ENCODE data around the gene IZUMO4.

Gene IZUMO4

DNA sequence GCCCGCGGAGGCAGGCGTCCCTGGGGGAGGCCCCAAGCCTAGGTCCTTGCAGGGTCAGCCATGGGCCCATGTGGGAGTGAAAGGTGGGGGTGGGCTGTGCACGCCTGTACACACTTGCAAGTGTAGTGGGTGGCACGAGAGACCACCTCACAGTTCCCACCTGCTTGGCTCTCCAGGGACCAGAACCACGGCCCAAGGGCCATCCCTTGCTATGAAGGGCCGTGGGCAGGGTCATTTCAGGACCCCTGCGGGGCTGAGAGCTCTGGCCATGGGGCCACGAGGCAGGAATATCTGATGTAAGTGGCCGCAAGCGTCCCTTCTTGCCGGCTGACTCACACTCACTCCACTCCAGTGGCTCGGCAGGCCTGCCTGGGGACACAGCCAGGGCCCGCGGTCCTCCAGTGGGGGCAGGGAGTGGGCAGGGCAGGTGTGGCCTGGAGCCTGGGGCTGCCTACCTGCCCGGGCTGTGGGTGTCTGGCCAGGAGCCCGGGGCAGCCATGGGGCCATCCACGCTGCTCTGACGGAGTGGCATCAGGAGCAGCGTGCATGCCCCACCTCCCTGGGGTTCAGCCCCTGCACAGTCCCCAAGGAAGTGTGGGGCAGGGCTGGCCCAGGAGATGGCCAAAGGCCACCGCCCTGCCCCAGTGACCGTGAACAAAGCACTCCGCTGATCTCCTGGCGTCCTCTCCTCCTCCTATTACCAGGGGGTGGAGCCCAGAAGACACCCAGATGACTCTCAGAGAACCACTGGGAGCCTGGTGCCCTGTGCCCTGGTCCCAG, 37.1 kb upstream of the IZUMO4 start:
- no peak for DNase-seq

GRCh38 chr19:2060884-2061494, 35.7 kb upstream of the IZUMO4 start:
- peak in 1 of 2 donors; percentile 35 for DNase-seq

- peak; percentile 99 for DNase-seq
Observed at GRCh38 chr19:2061495-2062388, 35.0 kb upstream of the IZUMO4 start.

DNA sequence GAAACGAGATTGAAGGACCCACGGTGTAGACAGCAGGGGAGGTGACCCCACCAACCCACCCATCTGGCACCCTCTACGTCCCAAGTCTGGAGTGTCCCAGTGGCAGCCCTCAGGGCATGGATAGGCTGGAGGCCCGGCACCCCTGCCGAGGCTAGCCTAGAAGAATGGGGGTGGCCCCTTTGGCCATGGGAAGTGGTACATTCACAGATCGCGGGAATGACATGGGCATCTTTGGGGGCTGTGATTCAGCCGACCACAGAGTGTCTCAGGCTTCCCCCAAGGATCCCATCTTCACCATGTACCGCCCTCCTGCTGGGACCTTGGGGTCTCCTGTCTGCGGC, 34.4 kb upstream of the IZUMO4 start:
- DNase-seq, result no peak

DNA sequence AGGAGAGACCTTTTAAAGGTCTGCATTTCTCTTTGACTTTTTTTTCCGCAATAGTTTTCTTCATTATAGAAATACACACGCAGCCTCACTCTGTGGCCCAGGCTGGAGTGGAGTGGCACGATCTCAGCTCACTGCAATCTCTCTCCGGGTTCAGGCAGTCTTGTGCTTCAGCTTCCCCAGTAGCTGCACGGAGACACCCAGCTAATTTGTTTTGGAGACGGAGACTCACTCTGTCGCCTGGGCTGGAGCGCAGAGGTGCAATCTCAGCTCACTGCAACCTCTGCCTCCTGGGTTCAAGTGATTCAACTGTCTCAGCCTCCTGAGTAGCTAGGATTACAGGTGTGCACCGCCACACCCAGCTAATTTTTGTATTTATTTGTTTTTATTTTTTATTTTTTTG, 33.9 kb upstream of the IZUMO4 start:
- DNase-seq, result no peak

GRCh38 chr19:2063824-2064223, 32.9 kb upstream of the IZUMO4 start:
- no peak for DNase-seq

DNA sequence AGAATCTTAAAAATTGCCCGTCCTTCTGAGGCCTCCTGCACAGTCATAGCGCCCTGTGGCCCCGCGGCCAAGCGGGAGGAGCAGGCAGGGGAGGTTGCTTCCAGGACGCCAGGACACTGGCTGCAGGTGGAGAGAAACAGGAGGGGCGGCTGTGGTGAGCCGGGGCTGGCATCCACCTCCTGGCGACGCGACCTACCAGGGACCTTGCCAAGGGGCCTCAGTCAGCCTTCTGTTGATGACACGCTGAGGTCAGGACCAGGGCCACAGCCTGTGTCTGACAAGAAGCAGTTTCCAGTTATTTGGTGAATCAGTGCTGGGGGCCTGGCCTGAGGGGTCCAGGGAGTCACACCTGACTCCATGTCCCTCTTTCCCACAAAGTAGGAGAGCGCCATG, 32.3 kb upstream of the IZUMO4 start:
- DNase-seq, result no peak

DNA sequence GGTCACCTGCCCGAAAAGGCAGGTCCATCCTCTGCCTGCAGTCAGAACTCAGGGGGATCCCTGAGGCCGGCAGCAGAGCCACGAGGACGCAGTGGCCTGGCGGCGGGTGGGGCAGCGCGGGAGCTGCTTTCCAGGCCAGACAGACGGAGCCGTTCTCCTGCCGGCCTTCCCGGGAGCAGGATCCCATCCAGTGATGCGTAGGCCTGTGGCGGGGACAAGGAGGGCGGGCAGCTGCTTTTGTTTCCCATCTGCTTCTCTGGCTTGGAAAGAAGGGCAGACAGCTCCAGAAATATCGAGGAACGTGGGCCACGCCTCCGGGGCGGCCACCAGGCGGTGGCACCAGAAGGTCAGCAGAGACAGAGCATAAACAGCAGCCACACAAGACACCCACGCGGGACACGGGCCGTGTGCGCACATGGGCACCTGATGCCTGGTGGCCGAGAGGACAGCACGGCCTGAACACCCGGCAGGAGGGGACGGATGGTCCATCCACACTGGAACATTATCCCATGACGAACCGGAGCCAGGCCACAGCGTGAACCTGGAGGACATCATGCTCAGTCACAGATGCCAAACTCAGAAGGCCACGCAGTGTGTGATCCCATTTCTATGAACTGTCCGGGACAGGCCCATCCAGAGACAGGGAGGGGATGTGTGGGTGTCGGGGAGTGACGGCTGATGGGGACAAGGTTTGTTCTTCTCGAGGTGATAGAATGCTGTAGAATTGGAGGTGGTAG, 31.8 kb upstream of the IZUMO4 start:
- no peak for DNase-seq

GRCh38 chr19:2070436-2070827, 26.3 kb upstream of the IZUMO4 start:
- no peak for DNase-seq

DNA sequence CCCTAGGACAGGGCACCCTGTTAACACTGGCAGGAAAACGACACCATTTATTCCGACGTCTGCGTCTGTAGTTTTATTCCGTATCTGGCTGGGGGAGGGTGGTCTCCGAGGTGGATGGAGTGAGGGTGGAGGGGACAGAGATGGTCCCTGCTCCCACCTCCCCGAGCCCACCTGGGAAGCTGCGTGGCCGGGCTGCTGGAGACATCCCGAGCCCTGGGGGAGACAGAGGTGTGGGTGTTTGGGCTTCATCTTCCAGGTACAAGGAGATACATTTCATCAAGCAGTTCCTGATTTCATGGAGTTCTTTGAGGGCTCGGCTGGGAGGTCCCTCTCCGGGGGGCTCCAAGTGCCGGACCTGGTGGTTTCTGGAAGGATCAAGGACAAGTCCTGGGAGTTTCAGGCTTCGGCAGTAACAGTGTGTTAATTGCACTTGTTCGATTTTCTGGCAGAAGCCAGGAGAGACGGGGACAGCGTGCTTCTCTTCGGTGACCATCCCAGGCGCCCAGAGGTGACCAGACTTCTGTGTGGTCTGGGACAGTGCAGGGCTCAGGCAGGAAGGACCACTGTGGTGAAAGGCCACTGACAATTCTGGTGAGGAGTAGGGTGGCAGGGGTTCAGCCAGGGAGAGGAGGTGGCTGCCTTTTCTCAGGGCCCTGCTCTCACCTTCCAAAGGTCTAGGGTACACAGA, 25.6 kb upstream of the IZUMO4 start:
- no peak for DNase-seq

DNA sequence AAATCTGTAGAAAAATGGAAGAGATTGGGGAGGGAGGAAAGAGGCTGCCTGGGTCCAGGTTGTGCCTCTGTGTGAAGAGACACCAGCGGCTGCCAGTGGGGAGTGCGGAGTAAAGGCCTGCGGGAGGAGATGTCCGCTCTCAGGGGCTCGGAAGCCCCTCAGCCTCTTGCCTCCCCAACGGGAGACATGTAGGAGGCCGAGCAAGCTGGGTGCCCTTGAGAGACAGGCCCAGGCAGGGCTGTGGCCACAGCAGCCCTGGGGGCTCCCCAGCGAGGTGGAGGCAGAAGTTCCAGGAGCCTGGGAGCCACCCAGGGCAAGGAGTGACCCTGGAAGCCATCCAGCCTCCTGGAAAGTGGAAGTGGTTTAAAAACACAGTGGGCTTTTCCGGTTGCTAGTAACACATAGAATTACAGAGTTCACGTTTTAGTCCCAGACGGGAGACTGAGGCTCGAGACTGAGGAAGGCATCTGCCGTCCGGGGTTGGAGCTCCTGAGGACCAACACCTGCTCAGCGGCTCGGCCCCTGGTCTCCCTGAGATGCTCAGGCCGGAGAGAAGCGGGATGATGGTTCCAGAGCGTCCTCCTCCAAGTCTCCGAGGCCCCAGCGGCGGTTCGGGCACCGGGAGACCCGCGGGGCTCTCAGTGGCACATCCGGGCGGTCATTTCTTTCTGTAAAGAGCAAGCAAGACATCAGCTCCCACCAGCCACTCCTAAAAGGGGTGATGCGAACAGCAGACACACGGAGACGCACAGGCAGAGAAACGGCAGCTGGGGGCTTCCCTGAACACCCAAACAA, 23.8 kb upstream of the IZUMO4 start:
- DNase-seq, result no peak

DNA sequence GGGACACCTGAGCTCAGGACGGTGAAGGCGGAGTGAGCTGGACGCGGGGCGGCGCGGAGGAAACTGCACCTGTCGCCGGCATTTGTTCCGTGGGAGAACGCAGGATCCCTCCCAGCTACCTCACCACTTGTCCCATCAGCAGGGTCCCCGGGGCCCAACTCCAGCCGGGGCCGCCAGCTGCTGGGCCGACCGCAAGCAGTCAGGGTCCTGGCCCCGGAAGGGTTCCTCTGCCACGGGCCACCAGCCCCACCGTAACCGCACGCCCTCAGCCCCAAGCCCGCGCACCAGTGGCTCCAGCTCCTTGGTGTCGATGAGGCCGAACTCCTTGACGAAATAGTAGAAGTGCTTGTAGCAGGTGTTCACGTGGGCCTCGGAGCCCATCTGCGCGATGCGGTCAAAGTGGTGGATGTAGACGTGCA, 20.2 kb upstream of the IZUMO4 start:
- no peak for DNase-seq

DNA sequence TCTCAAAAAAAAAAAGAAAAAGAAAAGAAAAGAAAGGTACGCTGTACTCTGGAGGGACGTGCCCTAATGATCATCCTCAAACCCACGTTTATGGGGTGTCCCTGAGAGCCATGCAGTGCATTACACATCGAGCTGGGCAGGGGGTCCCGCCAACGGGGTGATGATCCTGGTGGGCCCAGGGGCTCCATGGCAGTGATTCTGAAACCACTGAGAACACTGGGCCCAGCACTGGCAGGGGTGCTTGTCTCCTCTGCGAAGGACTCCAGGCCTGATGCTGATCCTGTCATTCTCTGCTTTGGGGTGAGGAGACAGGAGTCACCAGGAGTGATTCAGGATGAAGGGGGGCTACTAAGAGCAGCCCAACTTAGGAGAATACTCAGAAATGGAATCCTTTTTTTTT, 19.3 kb upstream of the IZUMO4 start:
- DNase-seq, result no peak

DNA sequence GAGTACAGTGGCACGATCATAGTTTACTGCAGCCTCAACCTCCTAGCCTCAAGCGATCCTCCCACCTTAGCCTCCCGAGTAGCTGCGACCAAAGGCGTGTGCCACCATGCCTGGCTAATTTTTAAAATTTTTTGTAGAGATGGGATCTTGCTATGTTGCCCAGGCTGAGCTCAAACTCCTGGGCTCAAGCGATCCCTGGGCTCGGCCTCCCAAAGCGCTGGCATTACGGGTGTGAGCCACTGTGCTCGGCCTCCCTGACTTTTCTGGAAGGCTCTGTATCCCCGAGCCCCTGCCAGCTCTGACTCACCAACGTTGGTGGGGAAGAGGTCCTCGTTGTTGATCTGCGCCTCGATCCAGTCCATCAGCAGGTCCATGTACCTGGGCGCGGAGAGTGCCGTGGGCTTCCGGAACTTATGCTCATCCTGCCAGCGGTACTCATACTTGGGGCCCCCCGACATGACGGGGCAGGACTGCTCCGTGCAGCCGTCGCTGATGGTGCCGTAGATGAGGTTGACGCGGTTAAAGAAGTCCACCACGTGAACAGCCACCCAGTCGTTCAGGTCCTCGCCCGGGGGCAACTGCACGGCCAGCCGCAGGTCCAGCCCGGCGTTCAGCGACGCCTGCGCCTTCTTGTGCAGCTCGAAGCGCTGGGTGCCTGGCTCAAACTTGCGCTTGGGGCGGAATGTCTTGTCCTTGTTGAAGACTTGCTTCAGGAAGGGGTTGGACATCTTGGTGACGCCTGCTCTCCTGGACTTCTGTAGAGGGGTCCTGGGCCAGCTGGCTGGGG, 18.7 kb upstream of the IZUMO4 start:
- no peak for DNase-seq

- DNase-seq, result no peak
Observed at GRCh38 chr19:2079076-2079864, 17.4 kb upstream of the IZUMO4 start.

DNA sequence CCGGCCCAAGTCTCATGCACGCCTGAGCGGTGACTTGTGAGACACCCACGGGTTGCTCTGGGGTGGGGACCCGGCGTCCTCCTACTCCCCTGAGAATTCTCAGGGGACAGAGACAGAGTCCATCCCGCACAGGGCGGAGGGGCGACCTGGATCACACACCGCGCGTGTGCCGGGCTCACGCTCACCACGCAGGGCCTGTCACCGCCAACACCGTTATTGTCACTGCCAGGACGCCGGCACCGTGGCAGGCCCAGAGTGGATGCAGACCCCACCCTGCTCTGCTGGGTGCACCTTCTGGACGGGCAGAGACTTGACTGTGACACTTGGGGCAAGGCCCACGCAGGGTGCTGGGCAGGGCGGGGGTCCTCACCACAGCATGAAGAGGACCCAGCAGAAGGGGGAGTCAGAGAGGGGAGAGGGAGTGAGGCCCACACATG, 16.8 kb upstream of the IZUMO4 start:
- no peak for DNase-seq

DNA sequence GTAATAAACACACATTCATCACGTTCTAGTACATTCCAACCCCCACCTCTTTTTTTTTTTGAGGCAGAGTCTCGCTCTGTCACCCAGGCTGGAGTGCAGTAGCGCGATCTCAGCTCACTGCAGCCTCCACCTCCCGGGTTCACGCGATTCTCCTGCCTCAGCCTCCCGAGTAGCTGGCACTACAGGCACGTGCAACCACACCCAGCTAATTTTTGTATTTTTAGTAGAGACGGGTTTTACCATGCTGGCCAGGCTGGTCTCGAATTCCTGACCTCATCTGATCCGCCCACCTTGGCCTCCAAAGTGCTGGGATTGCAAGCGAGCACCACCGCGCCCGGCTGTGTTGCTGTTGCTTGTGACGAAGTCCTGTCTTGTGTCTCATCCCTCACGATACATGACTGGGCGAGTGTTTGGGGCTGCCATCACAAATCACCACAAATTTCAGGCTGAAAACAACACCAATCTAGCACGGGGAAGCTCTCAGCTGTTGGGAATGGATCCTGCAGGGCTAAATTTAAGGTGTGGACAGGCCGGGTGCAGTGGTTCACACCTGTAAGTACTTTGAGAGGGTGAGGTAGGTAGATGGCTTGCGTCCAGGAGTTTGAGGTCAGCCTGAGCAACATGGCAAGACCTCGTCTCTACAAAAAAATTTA, 16.3 kb upstream of the IZUMO4 start:
- no peak for DNase-seq

DNA sequence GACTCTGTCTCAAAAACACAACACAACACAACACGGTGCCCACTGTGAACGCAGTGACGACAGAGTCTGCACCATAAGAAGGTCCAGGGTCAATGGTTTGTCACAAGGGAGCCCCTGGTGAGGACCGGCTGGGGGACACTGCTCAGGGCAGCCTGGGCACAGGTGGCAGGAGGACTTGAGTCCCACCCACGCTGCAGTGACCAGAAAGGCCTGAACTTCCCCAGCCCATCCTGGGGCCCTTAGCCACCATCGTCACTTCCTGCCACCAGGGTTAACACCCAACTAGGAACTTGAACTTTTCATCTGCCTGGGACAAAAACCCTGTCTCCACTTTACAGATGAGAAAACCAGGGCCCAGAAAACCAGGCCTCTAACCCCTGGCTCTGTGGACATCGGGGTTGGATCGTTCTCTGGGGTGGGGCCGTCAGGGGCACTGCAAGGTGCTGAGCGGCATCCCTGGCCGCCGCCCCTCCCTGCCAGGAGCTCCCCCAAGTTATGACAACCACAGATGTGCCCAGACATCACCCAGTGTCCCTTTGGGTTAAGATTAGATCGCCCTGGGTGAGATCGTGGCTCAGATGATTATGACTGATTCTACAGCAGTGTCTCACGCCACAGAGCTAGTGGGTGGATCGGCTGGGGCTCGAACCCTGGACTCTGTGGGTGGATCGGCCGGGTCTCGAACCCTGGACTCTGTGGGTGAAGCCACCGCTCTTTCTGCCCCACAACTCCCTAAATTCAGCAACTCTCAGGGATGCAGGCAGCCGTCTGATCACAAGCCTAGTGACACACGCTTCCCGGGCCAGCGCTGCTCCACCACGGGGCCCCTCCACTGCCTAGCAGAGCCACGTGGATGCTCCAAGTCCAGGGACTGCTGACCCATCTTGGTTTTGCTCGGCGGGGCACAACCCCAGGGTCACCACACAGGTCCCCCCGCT, 14.6 kb upstream of the IZUMO4 start:
- DNase-seq, result no peak

All from activated CD4-positive, alpha-beta T cell treated with anti-CD3 and anti-CD28 coated beads for 4 hours (primary cell).